Pancreas (tissue), 10 donors: ENCODE measurements around the gene UBE4A. TPM values are rescaled to one million over a fixed set of nuclear protein-coding genes. Genes with fewer than 3 reads are reported as not detected.
A peak's percentile ranks its signal among the peaks of the same experiment; 100 is the strongest.

ENCODE experiments used
- ATAC-seq, 4 donors: fragments of 200-7000 bp; cut with Tn5 transposase; one replicate each; pipeline versions ENCODE4 v1.8.0 to v1.9.1; 2020; ENCODE audit warnings: mild to moderate bottlenecking in 4 of 4, moderate library complexity in 4 of 4
- DNase-seq, 6 donors: peaks; one replicate each; pipeline ENCODE4 v3.0.0-alpha.2; 2020
- FAIRE-seq: peaks from 2 replicates; lab custom pipeline; 2012; peaks lifted over from hg19 to GRCh38; lab: Jason Lieb, UNC
- H3K27ac ChIP-seq, 4 donors: fragments of 200-600 bp; sonication (generic); 1 replicate in 3 of 4; 2 replicates in 1 of 4; pipeline versions ENCODE4 v1.5.0 to v1.8.0; 2020
- H3K27me3 ChIP-seq, 4 donors: fragments of 200-600 bp; one replicate each; pipeline ENCODE4 v1.8.0; 2021
- H3K36me3 ChIP-seq, 3 donors: fragments of 200-600 bp; sonication (generic) in 1 of 3; one replicate each; pipeline versions ENCODE4 v1.5.0 to v1.8.0; 2020 to 2021
- H3K4me1 ChIP-seq, 3 donors: fragments of 200-600 bp; one replicate each; pipeline ENCODE4 v1.8.0; 2021
- H3K4me3 ChIP-seq, 4 donors: fragments of 200-600 bp; sonication (generic) in 2 of 4; one replicate each; pipeline versions ENCODE4 v1.5.0 to v1.8.0; 2020 to 2021
- H3K9me3 ChIP-seq, 4 donors: fragments of 200-600 bp; one replicate each; pipeline ENCODE4 v1.8.0; 2021
- WGBS, 2 donors: extraction: QIAGEN DNeasy Blood & Tissue Kit; methylation state at CpG; one replicate each; pipeline ENCODE4 v1.1.7; 2013; 5-methylcytosine and 5-hydroxymethylcytosine counted together
- intact Hi-C, 3 donors: fragments of 100-400 bp; cut with DNase I; formaldehyde crosslinking; loops; one replicate each; pipeline versions ENCODE4 v1.11.1 to v1.14.2; 2022
- polyA plus RNA-seq, 2 donors: library from polyadenylated mRNA; stranded (reverse); fragments of 200-250 nt; gene quantifications; one replicate each; pipeline ENCODE4 v1.2.3, GENCODE V29; 2013
- total RNA-seq, 6 donors: library from RNA; stranded (reverse); fragmentation: NEBNext Ultra II Directional in 4 of 6; extraction: Animal tissue kit (Norgen Biotek cat#: 25700) in 4 of 6; gene quantifications; one replicate each; pipeline versions ENCODE4 v1.2.1 to v1.2.4, GENCODE V29; 2021 to 2023
- TF ChIP-seq, protein P1 (sequence below), 4 donors: fragments of 200-600 bp; sonication (generic) in 3 of 4; IDR thresholded peaks; one replicate each; pipeline versions ENCODE4 v1.5.0 to v1.8.0; 2021; ENCODE audit warnings: antibody characterized with exemption in 4 of 4
- donor health status: healthy with polysubstance abuse.
- donor health status: DM: no; HTN: no; CAD: no; lungs with moderate emphysema.
- donor health status: DM: no; HTN: no; CAD: no.
- donor health status: control.
- donor health status: control.
- donor health status: Bipolar disorder and iron deficiency.
- donor health status: DM: yes; HTN: yes; CAD: no.
- donor health status: DM: no; HTN: no; CAD: no.
- donor health status: DM: no; HTN: no; CAD: no.
- donor health status: DM: yes; HTN: yes; CAD: no.

UBE4A gene
- total RNA-seq (10 to 100 TPM; 20.0 to 28.9 (median 21.8) TPM), polyA plus RNA-seq (10 to 100 TPM; 14.2 to 17.9 TPM)

- Histone ChIP-seq H3K27me3 (no peaks in the 10 kb centered on the region), H3K4me1 (peaks cover 0 to 3% (median 0%) of the 10 kb centered on the region in 3 donors), H3K9me3 (no peaks in the 10 kb centered on the region), H3K4me3 (peak within 1 kb of the TSS; percentile 52 to 82 (median 76)), H3K36me3 (no peaks in the 10 kb centered on the region), H3K27ac (peak within 1 kb of the TSS in 3 of 4 donors; percentile 23 to 37 (median 30))
- DNase-seq (peak; percentile 94 to 99 (median 96)), ATAC-seq (peak; percentile 98 to 99 (median 98)), FAIRE-seq (no peak)
- 1% methylated on average over 33 of the region's 33 CpGs for WGBS, 2 donors
- TF ChIP-seq, protein P1, sequence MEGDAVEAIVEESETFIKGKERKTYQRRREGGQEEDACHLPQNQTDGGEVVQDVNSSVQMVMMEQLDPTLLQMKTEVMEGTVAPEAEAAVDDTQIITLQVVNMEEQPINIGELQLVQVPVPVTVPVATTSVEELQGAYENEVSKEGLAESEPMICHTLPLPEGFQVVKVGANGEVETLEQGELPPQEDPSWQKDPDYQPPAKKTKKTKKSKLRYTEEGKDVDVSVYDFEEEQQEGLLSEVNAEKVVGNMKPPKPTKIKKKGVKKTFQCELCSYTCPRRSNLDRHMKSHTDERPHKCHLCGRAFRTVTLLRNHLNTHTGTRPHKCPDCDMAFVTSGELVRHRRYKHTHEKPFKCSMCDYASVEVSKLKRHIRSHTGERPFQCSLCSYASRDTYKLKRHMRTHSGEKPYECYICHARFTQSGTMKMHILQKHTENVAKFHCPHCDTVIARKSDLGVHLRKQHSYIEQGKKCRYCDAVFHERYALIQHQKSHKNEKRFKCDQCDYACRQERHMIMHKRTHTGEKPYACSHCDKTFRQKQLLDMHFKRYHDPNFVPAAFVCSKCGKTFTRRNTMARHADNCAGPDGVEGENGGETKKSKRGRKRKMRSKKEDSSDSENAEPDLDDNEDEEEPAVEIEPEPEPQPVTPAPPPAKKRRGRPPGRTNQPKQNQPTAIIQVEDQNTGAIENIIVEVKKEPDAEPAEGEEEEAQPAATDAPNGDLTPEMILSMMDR (IDR thresholded peaks at IDR 0.05), result no peak
- intact Hi-C loops, result no loop called here
These were observed at the start of gene UBE4A for GRCh38 chr11:118359295-118359958. Gene UBE4A (plus strand): TSS chr11:118359600. CDS start chr11:118365081, 5,481 bp downstream.

GRCh38 chr11:118310271-118310670 lies 49.1 kb upstream of the UBE4A start:
- TF ChIP-seq, protein P1 (IDR thresholded peaks at IDR 0.05), result no peak
- no peak overlapping the region for H3K27ac ChIP-seq
- H3K36me3 ChIP-seq, result no peaks in the 10 kb centered on the region
- intact Hi-C loops, result no loop called here
- peaks cover 0 to 7% (median 0%) of the 10 kb centered on the region in 4 donors for H3K27me3 ChIP-seq
- H3K9me3 ChIP-seq, result no peaks in the 10 kb centered on the region
- H3K4me3 ChIP-seq, result no peak overlapping the region
- 78 to 88% methylated on average over 3 of the region's 3 CpGs for WGBS, 2 donors
- FAIRE-seq (no peak), ATAC-seq (no peak), DNase-seq (no peak)
- H3K4me1 ChIP-seq, result peaks cover 0 to 4% (median 1%) of the 10 kb centered on the region in 3 donors

DNA sequence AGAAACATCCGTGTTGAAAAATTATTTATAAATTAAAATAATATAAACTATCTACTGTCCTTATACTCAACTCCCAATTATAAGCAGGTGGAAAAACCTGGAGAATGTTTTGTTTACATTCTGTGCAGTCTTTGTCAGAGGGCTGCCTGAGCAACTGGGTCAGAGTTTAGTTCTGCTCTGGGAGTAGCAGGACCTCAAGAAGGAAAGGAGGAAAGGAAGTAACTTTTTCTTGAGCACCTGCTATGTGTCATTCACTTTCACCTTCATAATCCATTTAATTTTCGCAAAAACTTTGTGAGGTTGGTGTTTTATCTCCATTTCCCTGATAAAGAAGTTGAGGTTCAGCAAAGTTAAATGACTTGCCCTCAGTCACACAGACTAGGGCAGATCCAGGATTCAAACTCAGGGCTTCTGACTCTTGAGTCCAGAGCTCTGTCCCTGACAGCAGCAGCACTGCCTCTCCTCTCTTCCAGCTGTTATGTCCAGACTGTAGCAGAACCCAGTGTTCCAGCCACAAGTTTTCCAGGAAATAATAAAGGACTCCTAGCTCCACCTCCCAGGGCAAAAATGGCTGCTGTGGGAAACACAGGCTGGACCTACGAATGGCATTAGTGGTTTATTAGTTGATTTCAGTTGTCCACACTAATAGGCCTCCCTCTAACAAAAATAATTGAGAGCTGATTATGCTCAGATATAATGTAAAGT lies 48.5 kb upstream of the UBE4A start:
- Histone ChIP-seq H3K4me3 (no peak overlapping the region), H3K4me1 (peaks cover 0 to 7% (median 4%) of the 10 kb centered on the region in 3 donors), H3K9me3 (no peaks in the 10 kb centered on the region), H3K27me3 (peaks cover 0 to 7% (median 0%) of the 10 kb centered on the region in 4 donors), H3K27ac (no peak overlapping the region), H3K36me3 (no peaks in the 10 kb centered on the region)
- DNase-seq (no peak), ATAC-seq (peak in 1 of 4 donors; percentile 24), FAIRE-seq (no peak)
- TF ChIP-seq, protein P1 (IDR thresholded peaks at IDR 0.05), result no peak
- 54 to 68% methylated on average over 3 of the region's 3 CpGs for WGBS, 2 donors
- intact Hi-C loops, result no loop called here

DNA sequence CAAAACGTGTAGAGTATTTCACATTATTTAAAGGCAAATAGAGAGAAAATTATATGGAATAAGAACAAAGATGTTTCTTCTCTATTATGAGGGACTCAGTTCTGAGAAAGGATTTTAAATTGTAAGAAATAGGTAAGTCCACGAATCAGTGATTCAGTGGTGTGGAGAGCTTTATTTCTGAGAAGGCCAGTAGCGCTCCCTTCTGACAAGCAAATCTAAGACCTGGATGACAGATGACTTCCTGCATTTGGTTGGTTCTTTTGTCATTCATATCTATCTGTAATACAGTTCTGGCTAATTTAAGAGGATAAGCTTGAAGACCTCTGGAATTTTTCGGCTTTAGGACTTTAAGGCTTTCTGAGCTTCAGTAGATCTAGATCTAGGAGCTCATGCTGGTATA lies 47.9 kb upstream of the UBE4A start:
- H3K27ac ChIP-seq, result no peak overlapping the region
- TF ChIP-seq, protein P1 (IDR thresholded peaks at IDR 0.05), result no peak
- WGBS, 2 donors, result 64 to 65% methylated on average over 4 of the region's 4 CpGs

More for the DNA sequence above, 47.9 kb upstream of the UBE4A start:
- H3K27me3 ChIP-seq, result peaks cover 0 to 7% (median 0%) of the 10 kb centered on the region in 4 donors
- FAIRE-seq (no peak), ATAC-seq (no peak), DNase-seq (no peak)
- peaks cover 0 to 11% (median 4%) of the 10 kb centered on the region in 3 donors for H3K4me1 ChIP-seq
- H3K36me3 ChIP-seq, result no peaks in the 10 kb centered on the region
- H3K4me3 ChIP-seq, result no peak overlapping the region
- H3K9me3 ChIP-seq, result no peaks in the 10 kb centered on the region
- intact Hi-C loops, result no loop called here
